ENCODE measurements around the gene MINAR1.

Gene MINAR1

GRCh38 chr15:79440355-79440908 lies 8.3 kb downstream of the MINAR1 start:
- Histone ChIP-seq H3K9me3 (ENCODE audit: control insufficient read depth, insufficient read depth, low read depth, low read length) (no peaks in the 10 kb centered on the region), H3K36me3 (ENCODE audit: control insufficient read depth in 2 of 2, insufficient read depth in 1 of 2, low read length in 2 of 2) (no peaks in the 10 kb centered on the region), H3K4me3 (ENCODE audit: low read depth, low read length) (no peak overlapping the region), H3K4me1 (ENCODE audit: control insufficient read depth, insufficient read depth, low read length) (no peaks in the 10 kb centered on the region), H3K27ac (ENCODE audit: extremely low read depth, low read depth, low read length) (no peak overlapping the region)
- POLR2A ChIA-PET = no interaction called here
- TF ChIP-seq PRDM10 (tag by site-specific recombination; IDR thresholded peaks at IDR 0.05) (peak; percentile 50; the same call in 1 of the 2 replicates), ZXDB (tag by site-specific recombination; IDR thresholded peaks at IDR 0.05) (no peak), ZNF677 (tag by site-specific recombination; IDR thresholded peaks at IDR 0.05) (no peak), ZNF624 (tag by site-specific recombination; IDR thresholded peaks at IDR 0.05) (no peak), ZNF248 (tag by site-specific recombination; IDR thresholded peaks at IDR 0.05) (no peak), ZNF112 (tag by site-specific recombination; IDR thresholded peaks at IDR 0.05) (no peak), ZNF585B (tag by site-specific recombination; IDR thresholded peaks at IDR 0.05) (no peak)
- CTCF ChIA-PET = no interaction called here

GRCh38 chr15:79442911-79443310 lies 10.8 kb downstream of the MINAR1 start:
- POLR2A ChIA-PET = no interaction called here
- Histone ChIP-seq H3K4me3 (ENCODE audit: low read depth, low read length) (no peak overlapping the region), H3K4me1 (ENCODE audit: control insufficient read depth, insufficient read depth, low read length) (no peaks in the 10 kb centered on the region), H3K9me3 (ENCODE audit: control insufficient read depth, insufficient read depth, low read depth, low read length) (no peaks in the 10 kb centered on the region), H3K27ac (ENCODE audit: extremely low read depth, low read depth, low read length) (no peak overlapping the region), H3K36me3 (ENCODE audit: control insufficient read depth in 2 of 2, insufficient read depth in 1 of 2, low read length in 2 of 2) (no peaks in the 10 kb centered on the region)
- CTCF ChIA-PET = interaction anchor here (1.2 kb wide), 1 partner anchor 155 kb away, joined by 3 read pairs; no protein-coding TSS in a partner anchor
- TF ChIP-seq ZNF48 (tag by site-specific recombination; IDR thresholded peaks at IDR 0.05) = no peak
- TF ChIP-seq ZNF221 (tag by site-specific recombination; IDR thresholded peaks at IDR 0.05; ENCODE audit: borderline replicate concordance) = no peak
- no peak for TF ChIP-seq ZNF549 (tag by site-specific recombination; IDR thresholded peaks at IDR 0.05)
- no peak for TF ChIP-seq GLIS2 (tag by site-specific recombination; IDR thresholded peaks at IDR 0.05)
- TF ChIP-seq ZFP37 (tag by site-specific recombination; IDR thresholded peaks at IDR 0.05) = no peak
- TF ChIP-seq ZNF174 (tag by site-specific recombination; IDR thresholded peaks at IDR 0.05) = no peak
- no peak for TF ChIP-seq AEBP2 (tag by site-specific recombination; IDR thresholded peaks at IDR 0.05; ENCODE audit: borderline replicate concordance)
- no peak for TF ChIP-seq KLF16 (tag by site-specific recombination; IDR thresholded peaks at IDR 0.05)
- TF ChIP-seq ZNF76 (tag by site-specific recombination; IDR thresholded peaks at IDR 0.05; ENCODE audit: borderline replicate concordance, low read depth) = no peak
- TF ChIP-seq ZNF518A (tag by site-specific recombination; conservative IDR thresholded peaks at IDR 0.05; ENCODE audit: low read depth) = no peak
- no peak for TF ChIP-seq ZBTB1 (tag by site-specific recombination; IDR thresholded peaks at IDR 0.05)

All from HEK293 (cell line).